ENCODE measurements around the gene FCF1.

- no peak for TF ChIP-seq PHF21A (IDR thresholded peaks at IDR 0.05; ENCODE audit: borderline replicate concordance, low read depth)
- TF ChIP-seq GTF3C2 (IDR thresholded peaks at IDR 0.05; ENCODE audit: borderline replicate concordance, extremely low read depth, insufficient read length) = no peak
- no peak for TF ChIP-seq XRCC5 (IDR thresholded peaks at IDR 0.05; ENCODE audit: low read depth, low read length)
- TF ChIP-seq, protein P1, sequence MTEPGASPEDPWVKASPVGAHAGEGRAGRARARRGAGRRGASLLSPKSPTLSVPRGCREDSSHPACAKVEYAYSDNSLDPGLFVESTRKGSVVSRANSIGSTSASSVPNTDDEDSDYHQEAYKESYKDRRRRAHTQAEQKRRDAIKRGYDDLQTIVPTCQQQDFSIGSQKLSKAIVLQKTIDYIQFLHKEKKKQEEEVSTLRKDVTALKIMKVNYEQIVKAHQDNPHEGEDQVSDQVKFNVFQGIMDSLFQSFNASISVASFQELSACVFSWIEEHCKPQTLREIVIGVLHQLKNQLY (CRISPR knock-in tag; conservative IDR thresholded peaks at IDR 0.05) = no peak
- no peak for TF ChIP-seq PPARD (CRISPR knock-in tag; IDR thresholded peaks at IDR 0.05)
- no peak for TF ChIP-seq CBX2 (IDR thresholded peaks at IDR 0.05; ENCODE audit: insufficient read depth, low read length, poor library complexity, severe bottlenecking)
- no peak for TF ChIP-seq CEBPB (tag; IDR thresholded peaks at IDR 0.05)
- TF ChIP-seq CTCF (IDR thresholded peaks at IDR 0.05 in 2 of 3, conservative IDR thresholded peaks at IDR 0.05 in 1 of 3; ENCODE audit: insufficient read depth in 2 of 3, low read depth in 1 of 3, low read length in 3 of 3) = no peak
- TF ChIP-seq ZBTB40 (IDR thresholded peaks at IDR 0.05) = no peak
- no peak for TF ChIP-seq ZBTB40 (CRISPR knock-in tag; IDR thresholded peaks at IDR 0.05)
- TF ChIP-seq, protein P2, sequence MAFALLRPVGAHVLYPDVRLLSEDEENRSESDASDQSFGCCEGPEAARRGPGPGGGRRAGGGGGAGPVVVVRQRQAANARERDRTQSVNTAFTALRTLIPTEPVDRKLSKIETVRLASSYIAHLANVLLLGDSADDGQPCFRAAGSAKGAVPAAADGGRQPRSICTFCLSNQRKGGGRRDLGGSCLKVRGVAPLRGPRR (CRISPR knock-in tag; IDR thresholded peaks at IDR 0.05) = no peak
- no peak for TF ChIP-seq KDM1A (IDR thresholded peaks at IDR 0.05)
- no peak for TF ChIP-seq MYC (IDR thresholded peaks at IDR 0.05; ENCODE audit: low read depth, low read length)
- TF ChIP-seq MYC (CRISPR knock-in tag; IDR thresholded peaks at IDR 0.05; ENCODE audit: borderline replicate concordance, low read depth) = no peak
Measured at GRCh38 chr14:74763803-74764531, 51.0 kb downstream of the FCF1 start.
